HG03045 (cell line): ENCODE results near the gene SCUBE1.

Experiments used
- ATAC-seq: cut with Tn5 transposase; IDR thresholded peaks from one replicate; pipeline ENCODE4 v1.9.1; 2021; ENCODE audit warnings: mild to moderate bottlenecking, moderate library complexity; ENCODE audit not compliant: unreplicated experiment

SCUBE1 gene

GRCh38 chr22:43220625-43221380, 122.4 kb downstream of the SCUBE1 start:
- no peak for ATAC-seq

- ATAC-seq, result no peak
Observed at GRCh38 chr22:43218786-43219185, 124.4 kb downstream of the SCUBE1 start.

- no peak for ATAC-seq
Observed at GRCh38 chr22:43217285-43218030, 125.7 kb downstream of the SCUBE1 start.

GRCh38 chr22:43216738-43217137, 126.4 kb downstream of the SCUBE1 start:
- ATAC-seq, result no peak

GRCh38 chr22:43213962-43214361, 129.2 kb downstream of the SCUBE1 start:
- ATAC-seq, result no peak

- ATAC-seq, result no peak
Observed at GRCh38 chr22:43213051-43213450, 130.1 kb downstream of the SCUBE1 start.

GRCh38 chr22:43212434-43212952, 130.7 kb downstream of the SCUBE1 start:
- ATAC-seq, result no peak

GRCh38 chr22:43211941-43212433, 131.2 kb downstream of the SCUBE1 start:
- no peak for ATAC-seq

GRCh38 chr22:43210631-43211515, 132.3 kb downstream of the SCUBE1 start:
- no peak for ATAC-seq

GRCh38 chr22:43209971-43210370, 133.2 kb downstream of the SCUBE1 start:
- no peak for ATAC-seq

- ATAC-seq, result no peak
Observed at GRCh38 chr22:43209523-43209890, 133.7 kb downstream of the SCUBE1 start.

GRCh38 chr22:43208703-43209522, 134.3 kb downstream of the SCUBE1 start:
- no peak for ATAC-seq

- ATAC-seq, result no peak
Observed at GRCh38 chr22:43207849-43208702, 135.1 kb downstream of the SCUBE1 start.

- ATAC-seq, result no peak
Observed at GRCh38 chr22:43207386-43207785, 135.8 kb downstream of the SCUBE1 start.

GRCh38 chr22:43206509-43207161, 136.5 kb downstream of the SCUBE1 start:
- no peak for ATAC-seq

GRCh38 chr22:43205748-43206508, 137.2 kb downstream of the SCUBE1 start:
- no peak for ATAC-seq

GRCh38 chr22:43205261-43205691, 137.9 kb downstream of the SCUBE1 start:
- ATAC-seq, result no peak

GRCh38 chr22:43203471-43203981, 139.6 kb downstream of the SCUBE1 start:
- no peak for ATAC-seq
